Left lung (tissue), 10 donors: ENCODE results near the gene KDM7A. TPM values are rescaled to one million over a fixed set of nuclear protein-coding genes. Genes with fewer than 3 reads are reported as not detected.

Source experiments
- ATAC-seq: fragments of 200-7000 bp; cut with Tn5 transposase; one replicate; pipeline ENCODE4 v1.9.1; 2020; ENCODE audit warnings: moderate library complexity
- DNase-seq, 4 donors: peaks; one replicate each; pipeline ENCODE4 v3.0.0-alpha.2; 2013 to 2020
- H3K27ac ChIP-seq, 2 donors: fragments of 200-600 bp; sonication (generic) in 1 of 2; one replicate each; pipeline versions ENCODE4 v1.5.0 to v1.8.0; 2020 to 2021
- H3K27me3 ChIP-seq, 2 donors: fragments of 200-600 bp; sonication (generic) in 1 of 2; one replicate each; pipeline versions ENCODE4 v1.5.0 to v1.8.0; 2020 to 2021
- H3K36me3 ChIP-seq, 2 donors: fragments of 200-600 bp; sonication (generic) in 1 of 2; one replicate each; pipeline versions ENCODE4 v1.5.0 to v1.8.0; 2020 to 2021
- H3K4me1 ChIP-seq, 2 donors: fragments of 200-600 bp; one replicate each; pipeline ENCODE4 v1.8.0; 2021
- H3K4me3 ChIP-seq, 2 donors: fragments of 200-600 bp; sonication (generic) in 1 of 2; one replicate each; pipeline versions ENCODE4 v1.5.0 to v1.8.0; 2020 to 2021; ENCODE audit warnings: mild to moderate bottlenecking in 1 of 2
- H3K9me3 ChIP-seq, 2 donors: fragments of 200-600 bp; sonication (generic) in 1 of 2; one replicate each; pipeline versions ENCODE4 v1.5.0 to v1.8.0; 2020 to 2021
- CTCF ChIP-seq, 2 donors: fragments of 200-600 bp; sonication (generic) in 1 of 2; IDR thresholded peaks; one replicate each; pipeline versions ENCODE4 v1.5.0 to v1.8.0; 2021; ENCODE audit warnings: antibody characterized with exemption in 2 of 2
- intact Hi-C, 2 donors: fragments of 100-400 bp; cut with DNase I; formaldehyde crosslinking; loops; one replicate each; pipeline versions ENCODE4 v1.11.2 to v1.14.2; 2022
- polyA plus RNA-seq, 6 donors: library from polyadenylated mRNA; unstranded; fragments of 120-200 nt; gene quantifications; one replicate each; pipeline ENCODE4 v1.2.1, GENCODE V29; 2013; ENCODE audit not compliant: insufficient read length in 6 of 6
- total RNA-seq, 2 donors: library from RNA; stranded (reverse); fragmentation: NEBNext Ultra II Directional; extraction: Animal tissue kit (Norgen Biotek cat#: 25700); gene quantifications; one replicate each; pipeline ENCODE4 v1.2.1, GENCODE V29; 2021
- donor health status: DM: no; HTN: yes; CAD: no.
- donor health status: DM: no; HTN: no; CAD: no.

KDM7A gene
- total and polyA plus RNA-seq, 8 donors: 13.2 to 20.1 (median 15.5) TPM

- DNase-seq (peak in 1 of 4 donors; percentile 29), ATAC-seq (peak; percentile 42)
- no peaks in the 10 kb centered on the region for H3K9me3 ChIP-seq
- no peaks in the 10 kb centered on the region for H3K27me3 ChIP-seq
- intact Hi-C loops: no loop called here
- no peak for TF ChIP-seq CTCF (IDR thresholded peaks at IDR 0.05)
- H3K4me1 ChIP-seq: peaks cover 5% of the 10 kb centered on the region in 2 donors
- H3K4me3 ChIP-seq: no peak overlapping the region
- peak overlapping the region; percentile 17 to 45 for H3K27ac ChIP-seq
- no peaks in the 10 kb centered on the region for H3K36me3 ChIP-seq
Measured at GRCh38 chr7:140213684-140214074, 36.9 kb upstream of the KDM7A start.

GRCh38 chr7:140212100-140212881 lies 35.5 kb upstream of the KDM7A start:
- intact Hi-C loops: no loop called here
- Histone ChIP-seq H3K27ac (no peak overlapping the region), H3K36me3 (no peaks in the 10 kb centered on the region), H3K4me3 (no peak overlapping the region), H3K4me1 (peaks cover 5% of the 10 kb centered on the region in 2 donors), H3K9me3 (no peaks in the 10 kb centered on the region), H3K27me3 (no peaks in the 10 kb centered on the region)
- TF ChIP-seq CTCF (IDR thresholded peaks at IDR 0.05): no peak
- no peak for ATAC-seq
- no peak for DNase-seq

- H3K4me1 ChIP-seq: peaks cover 5% of the 10 kb centered on the region in 2 donors
- H3K4me3 ChIP-seq: no peak overlapping the region
- H3K9me3 ChIP-seq: no peaks in the 10 kb centered on the region
- H3K27me3 ChIP-seq: no peaks in the 10 kb centered on the region
- H3K36me3 ChIP-seq: no peaks in the 10 kb centered on the region
- H3K27ac ChIP-seq: no peak overlapping the region
- TF ChIP-seq CTCF (IDR thresholded peaks at IDR 0.05): no peak
- intact Hi-C loops: no loop called here
- ATAC-seq (no peak), DNase-seq (no peak)
Measured at GRCh38 chr7:140211698-140212097, 34.9 kb upstream of the KDM7A start.

- H3K9me3 ChIP-seq: no peaks in the 10 kb centered on the region
- ATAC-seq (peak; percentile 49), DNase-seq (peak in 1 of 4 donors; percentile 68)
- H3K27ac ChIP-seq: no peak overlapping the region
- peaks cover 5% of the 10 kb centered on the region in 2 donors for H3K4me1 ChIP-seq
- intact Hi-C loops: no loop called here
- no peaks in the 10 kb centered on the region for H3K36me3 ChIP-seq
- H3K4me3 ChIP-seq: no peak overlapping the region
- TF ChIP-seq CTCF (IDR thresholded peaks at IDR 0.05): no peak
- no peaks in the 10 kb centered on the region for H3K27me3 ChIP-seq
Measured at GRCh38 chr7:140209866-140210609, 33.3 kb upstream of the KDM7A start.
